Measurements from ENCODE around the gene IL19. TPM values are rescaled to one million over a fixed set of nuclear protein-coding genes. Genes with fewer than 3 reads are reported as not detected.

Gene IL19
- total RNA-seq, 3 donors from 2014 or later = not detected

DNA sequence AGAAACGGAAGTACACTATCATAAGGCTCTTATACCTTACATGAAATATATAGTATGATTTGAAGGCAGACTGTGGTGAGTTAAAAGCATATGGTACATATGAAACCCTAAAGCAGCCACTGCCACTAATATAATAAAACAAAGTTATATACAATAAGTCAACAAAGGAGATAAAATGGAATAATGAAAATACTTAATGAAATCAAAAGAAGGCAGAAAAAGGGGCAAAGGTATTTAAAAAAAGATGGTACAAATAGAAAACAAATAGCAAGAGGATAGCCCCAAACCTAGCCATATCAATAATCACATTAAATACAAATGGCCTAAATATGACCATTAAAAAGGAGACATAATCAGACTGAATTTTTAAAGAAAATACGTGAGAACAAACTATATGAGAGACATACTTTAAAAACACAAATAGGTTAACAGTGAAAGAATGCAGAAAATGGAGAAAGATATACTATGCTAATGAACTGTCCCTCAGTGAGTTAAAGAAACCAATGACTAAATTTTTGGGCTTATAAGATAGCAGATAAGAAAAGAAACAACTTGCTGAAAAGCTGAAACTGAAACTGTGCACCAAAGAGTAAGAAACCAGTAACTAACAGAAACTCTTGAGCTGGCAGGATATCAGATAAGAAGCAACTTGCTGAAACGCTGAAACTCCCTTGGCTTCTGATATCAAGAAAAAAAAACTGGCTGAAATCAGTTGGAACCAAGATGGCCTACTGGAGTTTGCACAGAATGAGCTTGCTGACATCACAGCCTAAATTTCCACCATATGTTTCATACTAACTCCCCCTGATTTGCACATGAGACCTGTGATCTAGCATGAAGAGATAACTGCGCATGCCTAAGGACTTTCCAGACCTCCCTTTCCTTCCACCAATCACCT is 46.1 kb downstream of the IL19 start:
- no peak overlapping the region for H3K4me3 ChIP-seq
- DNase-seq = no peak
- H3K4me1 ChIP-seq (ENCODE audit: low read depth) = no peaks in the 10 kb centered on the region
- H3K9me3 ChIP-seq = peaks cover 13% of the 10 kb centered on the region
- ATAC-seq = no peak
- TF ChIP-seq, protein P1, sequence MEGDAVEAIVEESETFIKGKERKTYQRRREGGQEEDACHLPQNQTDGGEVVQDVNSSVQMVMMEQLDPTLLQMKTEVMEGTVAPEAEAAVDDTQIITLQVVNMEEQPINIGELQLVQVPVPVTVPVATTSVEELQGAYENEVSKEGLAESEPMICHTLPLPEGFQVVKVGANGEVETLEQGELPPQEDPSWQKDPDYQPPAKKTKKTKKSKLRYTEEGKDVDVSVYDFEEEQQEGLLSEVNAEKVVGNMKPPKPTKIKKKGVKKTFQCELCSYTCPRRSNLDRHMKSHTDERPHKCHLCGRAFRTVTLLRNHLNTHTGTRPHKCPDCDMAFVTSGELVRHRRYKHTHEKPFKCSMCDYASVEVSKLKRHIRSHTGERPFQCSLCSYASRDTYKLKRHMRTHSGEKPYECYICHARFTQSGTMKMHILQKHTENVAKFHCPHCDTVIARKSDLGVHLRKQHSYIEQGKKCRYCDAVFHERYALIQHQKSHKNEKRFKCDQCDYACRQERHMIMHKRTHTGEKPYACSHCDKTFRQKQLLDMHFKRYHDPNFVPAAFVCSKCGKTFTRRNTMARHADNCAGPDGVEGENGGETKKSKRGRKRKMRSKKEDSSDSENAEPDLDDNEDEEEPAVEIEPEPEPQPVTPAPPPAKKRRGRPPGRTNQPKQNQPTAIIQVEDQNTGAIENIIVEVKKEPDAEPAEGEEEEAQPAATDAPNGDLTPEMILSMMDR (IDR thresholded peaks at IDR 0.05) = no peak
- H3K36me3 ChIP-seq (ENCODE audit: low read depth) = no peaks in the 10 kb centered on the region
- intact Hi-C loops (cut with DNase I, micrococcal nuclease) = no loop called here

DNA sequence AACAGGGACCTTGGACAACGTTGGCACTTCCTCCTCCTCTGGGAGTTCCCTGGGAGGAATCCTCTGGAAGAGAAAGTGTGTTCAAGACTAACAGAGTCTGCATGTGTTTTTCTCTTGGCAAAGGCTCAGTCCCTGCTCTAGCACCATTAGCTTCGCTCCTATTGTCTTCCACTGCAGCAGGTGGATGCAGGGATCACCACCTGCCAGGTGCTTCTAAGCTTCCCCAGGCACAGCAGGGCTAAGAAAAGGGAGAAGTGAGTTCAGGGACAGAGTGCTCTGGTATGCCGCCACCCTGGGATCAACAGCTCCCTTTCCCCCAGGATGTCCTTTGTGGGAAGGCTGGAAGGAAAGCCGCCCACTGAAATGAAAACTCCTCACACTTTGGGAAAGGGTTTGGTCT is 50.9 kb downstream of the IL19 start:
- TF ChIP-seq, protein P1 (IDR thresholded peaks at IDR 0.05) = no peak
- Histone ChIP-seq H3K9me3 (no peaks in the 10 kb centered on the region), H3K36me3 (ENCODE audit: low read depth) (no peaks in the 10 kb centered on the region), H3K4me3 (no peak overlapping the region), H3K4me1 (ENCODE audit: low read depth) (no peaks in the 10 kb centered on the region)
- intact Hi-C loops (cut with DNase I, micrococcal nuclease) = no loop called here
- ATAC-seq (no peak), DNase-seq (no peak)

DNA sequence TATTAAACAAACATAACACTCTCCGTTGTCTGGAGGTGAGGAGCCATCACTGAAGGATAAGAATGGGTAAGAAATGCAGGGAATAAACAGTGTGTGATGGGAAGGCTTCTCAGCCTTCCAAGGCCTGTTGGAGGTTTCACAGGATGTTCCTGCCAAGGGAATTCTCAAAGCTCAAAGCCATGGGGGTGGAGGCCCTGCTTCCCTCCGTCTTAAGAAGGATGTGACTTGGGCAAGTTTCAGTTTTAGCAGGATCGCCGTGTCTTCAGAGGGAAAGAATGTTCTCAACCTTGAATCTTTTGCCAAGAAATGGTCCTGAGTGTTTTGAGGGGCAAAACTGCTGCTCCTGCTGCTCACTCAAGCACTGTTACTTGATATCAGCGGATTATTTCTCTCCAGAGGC is 53.2 kb downstream of the IL19 start:
- intact Hi-C loops (cut with DNase I, micrococcal nuclease) = no loop called here
- ATAC-seq = no peak
- Histone ChIP-seq H3K4me1 (ENCODE audit: low read depth) (no peaks in the 10 kb centered on the region), H3K36me3 (ENCODE audit: low read depth) (no peaks in the 10 kb centered on the region), H3K4me3 (no peak overlapping the region), H3K9me3 (no peaks in the 10 kb centered on the region)
- DNase-seq = no peak
- TF ChIP-seq, protein P1 (IDR thresholded peaks at IDR 0.05) = no peak

DNA sequence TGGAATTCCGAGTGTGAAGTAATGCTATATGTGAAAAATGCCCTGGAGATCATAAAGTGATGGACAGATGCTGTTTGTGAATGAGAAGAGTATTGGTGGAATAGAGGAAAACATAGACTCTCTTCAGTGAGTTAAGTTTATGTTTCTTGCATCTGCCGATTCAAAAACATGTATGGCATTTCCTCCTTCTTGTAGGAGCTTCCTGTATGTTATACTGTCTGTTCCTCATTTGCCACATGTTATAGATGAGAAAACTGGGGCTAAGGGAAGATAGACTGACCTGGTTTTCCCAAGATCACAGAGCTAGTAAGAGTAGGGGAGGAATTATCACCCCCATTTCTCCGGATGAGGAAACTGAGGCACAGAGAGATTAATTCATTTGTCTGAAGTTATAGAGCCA is 53.8 kb downstream of the IL19 start:
- H3K9me3 ChIP-seq = no peaks in the 10 kb centered on the region
- no peaks in the 10 kb centered on the region for H3K4me1 ChIP-seq (ENCODE audit: low read depth)
- no peak for ATAC-seq
- H3K4me3 ChIP-seq = no peak overlapping the region
- intact Hi-C loops (cut with DNase I, micrococcal nuclease) = no loop called here
- TF ChIP-seq, protein P1 (IDR thresholded peaks at IDR 0.05) = no peak
- no peaks in the 10 kb centered on the region for H3K36me3 ChIP-seq (ENCODE audit: low read depth)
- DNase-seq = no peak

DNA sequence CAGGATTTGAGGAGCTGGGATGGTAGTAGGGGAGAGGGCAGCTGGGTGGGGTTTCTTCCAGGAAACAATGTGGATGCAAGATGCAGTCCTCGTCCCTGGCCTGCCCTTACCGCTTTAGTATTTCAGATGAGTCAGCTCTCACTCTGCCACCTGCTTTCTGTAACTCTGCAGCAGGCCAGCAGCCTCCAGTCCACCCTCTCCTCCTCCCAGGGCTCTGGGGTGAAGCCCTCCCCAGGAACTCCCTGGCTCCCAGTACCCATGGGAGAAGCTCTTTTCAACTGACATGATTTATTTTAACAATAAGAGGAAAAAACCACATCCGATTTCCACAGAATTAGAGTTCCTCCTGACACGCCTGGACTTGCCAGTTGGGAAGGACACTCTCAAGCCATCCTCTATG is 55.8 kb downstream of the IL19 start:
- H3K36me3 ChIP-seq (ENCODE audit: low read depth) = no peaks in the 10 kb centered on the region
- no peak for ATAC-seq
- TF ChIP-seq, protein P1 (IDR thresholded peaks at IDR 0.05) = no peak
- DNase-seq = no peak
- no peak overlapping the region for H3K4me3 ChIP-seq
- no peaks in the 10 kb centered on the region for H3K9me3 ChIP-seq
- no peaks in the 10 kb centered on the region for H3K4me1 ChIP-seq (ENCODE audit: low read depth)
- intact Hi-C loops (cut with DNase I, micrococcal nuclease) = no loop called here
